Keratinocyte (primary cell): ENCODE results near the gene MED19. TPM values are rescaled to one million over a fixed set of nuclear protein-coding genes. Genes with fewer than 3 reads are reported as not detected.

Source experiments
- DNase-seq: peaks from one replicate; pipeline ENCODE4 v3.0.0-alpha.2; 2011; ENCODE audit warnings: low read depth, missing footprints, low spot score
- FAIRE-seq: peaks from 2 replicates; lab custom pipeline; 2011; peaks lifted over from hg19 to GRCh38; lab: Jason Lieb, UNC
- H2AFZ ChIP-seq: 2 replicates; pipeline ENCODE4 v1.6.0; 2012; ENCODE audit warnings: low read length, control low read depth, inconsistent platforms; ENCODE audit not compliant: control insufficient read depth
- H3K27ac ChIP-seq: 2 replicates; pipeline ENCODE4 v1.5.1; 2011; ENCODE audit warnings: low read length; ENCODE audit not compliant: control insufficient read depth, insufficient read depth
- H3K27me3 ChIP-seq: 3 replicates; pipeline ENCODE4 v1.6.0; 2011; ENCODE audit warnings: low read length; ENCODE audit not compliant: control insufficient read depth, insufficient read depth; ENCODE audit errors: extremely low read depth
- H3K36me3 ChIP-seq, 2 experiments: 2 replicates in 1 of 2; 3 replicates in 1 of 2; pipeline ENCODE4 v1.5.1; 2011; ENCODE audit warnings: low read length in 2 of 2, mild to moderate bottlenecking in 1 of 2; ENCODE audit not compliant: control insufficient read depth in 2 of 2, insufficient read depth in 2 of 2; ENCODE audit errors: extremely low read depth in 1 of 2
- H3K4me1 ChIP-seq: 3 replicates; pipeline ENCODE4 v1.5.1; 2011; ENCODE audit warnings: low read length; ENCODE audit not compliant: control insufficient read depth, insufficient read depth; ENCODE audit errors: extremely low read depth
- H3K4me2 ChIP-seq: 3 replicates; pipeline ENCODE4 v1.6.0; 2011; ENCODE audit warnings: low read depth, low read length; ENCODE audit not compliant: control insufficient read depth, insufficient read depth; ENCODE audit errors: extremely low read depth
- H3K4me3 ChIP-seq, 3 experiments: fragments of 200-600 bp in 1 of 3; sonication (generic) in 1 of 3; 2 replicates in 2 of 3; 3 replicates in 1 of 3; pipeline ENCODE4 v1.5.1; 2011 to 2016; ENCODE audit warnings: low read length in 3 of 3, mild to moderate bottlenecking in 3 of 3, control low read depth in 2 of 3, inconsistent platforms in 1 of 3, low read depth in 1 of 3, mixed read lengths in 1 of 3, mixed run types in 1 of 3, moderate library complexity in 1 of 3; ENCODE audit not compliant: control insufficient read depth in 2 of 3, insufficient read depth in 2 of 3; ENCODE audit errors: extremely low read depth in 1 of 3
- H3K79me2 ChIP-seq: 2 replicates; pipeline ENCODE4 v1.6.0; 2012; ENCODE audit warnings: low read length; ENCODE audit not compliant: control insufficient read depth, insufficient read depth
- H3K9ac ChIP-seq: 3 replicates; pipeline ENCODE4 v1.6.0; 2011; ENCODE audit warnings: low read length; ENCODE audit not compliant: control insufficient read depth, insufficient read depth; ENCODE audit errors: extremely low read depth
- H3K9me1 ChIP-seq: 3 replicates; pipeline ENCODE4 v1.6.0; 2011; ENCODE audit warnings: low read length; ENCODE audit not compliant: control insufficient read depth, insufficient read depth; ENCODE audit errors: extremely low read depth
- H3K9me3 ChIP-seq: 2 replicates; pipeline ENCODE4 v1.5.1; 2012; ENCODE audit warnings: low read depth, low read length; ENCODE audit not compliant: control insufficient read depth
- H4K20me1 ChIP-seq: 3 replicates; pipeline ENCODE4 v1.6.0; 2011; ENCODE audit warnings: low read length; ENCODE audit not compliant: control insufficient read depth, insufficient read depth; ENCODE audit errors: extremely low read depth
- EZH2 ChIP-seq: IDR thresholded peaks from one replicate; pipeline ENCODE4 v1.6.1; 2012; ENCODE audit warnings: inconsistent platforms, mild to moderate bottlenecking, low read length, moderate library complexity
- dilution Hi-C: fragments of 300-500 bp; cut with MboI; formaldehyde crosslinking; loops from one replicate; pipeline ENCODE4 v1.7.0; 2020; ENCODE audit warnings: low sequenced_read_pairs; ENCODE audit not compliant: extremely low pct_ligation_motif_present
- polyA plus RNA-seq, 5 experiments: library from polyadenylated mRNA; depleted of rRNA in 3 of 5; stranded (reverse) in 3 of 5; stranded (forward) in 1 of 5; unstranded in 1 of 5; fragments of >200 nt; gene quantifications; 1 replicate in 1 of 5; 2 replicates in 3 of 5; 3 replicates in 1 of 5; pipeline versions ENCODE4 v1.2.1 to v1.2.3, GENCODE V29; 2011 to 2012; ENCODE audit warnings: missing spikeins in 2 of 5, low read depth in 1 of 5, low replicate concordance in 1 of 5
- TF ChIP-seq, protein P1 (sequence below), 3 experiments: IDR thresholded peaks in 1 of 3; conservative IDR thresholded peaks in 1 of 3; optimal IDR thresholded peaks in 1 of 3; 2 replicates in 2 of 3; 3 replicates in 1 of 3; pipeline versions ENCODE3 to v1.5.1; 2011; ENCODE audit warnings: low read length in 3 of 3, mild to moderate bottlenecking in 3 of 3, moderate library complexity in 2 of 3, control low read depth in 1 of 3, inconsistent platforms in 1 of 3; ENCODE audit not compliant: insufficient read depth in 2 of 3; ENCODE audit errors: extremely low read depth in 1 of 3

The MED19 gene
- polyA plus RNA-seq, 1 donor (not counting 4 experiments of a cell fraction or from before 2014, with no cell fraction given) = 19.3 TPM

DNA sequence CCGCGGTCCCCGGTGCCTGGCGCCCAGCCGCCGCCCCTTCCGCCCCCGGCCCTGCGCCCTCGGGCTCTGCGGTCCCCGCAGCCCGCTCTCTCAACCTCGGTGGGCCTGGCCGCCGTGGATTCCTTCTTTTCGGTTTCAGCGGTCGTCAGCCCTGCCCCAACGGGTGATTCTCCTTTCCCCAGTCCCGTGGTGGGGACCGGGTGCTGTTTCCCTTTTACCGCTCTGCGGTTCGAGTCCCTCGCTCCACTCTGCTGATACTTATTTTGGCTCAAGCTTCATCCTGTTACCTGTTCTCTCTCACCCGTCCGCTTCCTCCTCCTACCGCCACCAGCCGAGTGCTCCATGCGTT lies 43.6 kb downstream of the MED19 start:
- peaks cover 51% of the 10 kb centered on the region for H3K79me2 ChIP-seq
- no peaks in the 10 kb centered on the region for H3K9me1 ChIP-seq
- H4K20me1 ChIP-seq = no peaks in the 10 kb centered on the region
- H3K9me3 ChIP-seq = no peaks in the 10 kb centered on the region
- peak overlapping the region; percentile 99 for H3K27ac ChIP-seq
- peak overlapping the region; percentile 96 to 98 (median 98) for H3K4me3 ChIP-seq
- H2AFZ ChIP-seq = peak overlapping the region; percentile 84
- H3K27me3 ChIP-seq = no peaks in the 10 kb centered on the region
- H3K4me1 ChIP-seq = peaks cover 19% of the 10 kb centered on the region
- FAIRE-seq (no peak), DNase-seq (no peak)
- peaks cover 7 to 14% of the 10 kb centered on the region in 2 experiments for H3K36me3 ChIP-seq
- H3K4me2 ChIP-seq = peak overlapping the region; percentile 86
- dilution Hi-C loops = no loop called here
- TF ChIP-seq, protein P1, sequence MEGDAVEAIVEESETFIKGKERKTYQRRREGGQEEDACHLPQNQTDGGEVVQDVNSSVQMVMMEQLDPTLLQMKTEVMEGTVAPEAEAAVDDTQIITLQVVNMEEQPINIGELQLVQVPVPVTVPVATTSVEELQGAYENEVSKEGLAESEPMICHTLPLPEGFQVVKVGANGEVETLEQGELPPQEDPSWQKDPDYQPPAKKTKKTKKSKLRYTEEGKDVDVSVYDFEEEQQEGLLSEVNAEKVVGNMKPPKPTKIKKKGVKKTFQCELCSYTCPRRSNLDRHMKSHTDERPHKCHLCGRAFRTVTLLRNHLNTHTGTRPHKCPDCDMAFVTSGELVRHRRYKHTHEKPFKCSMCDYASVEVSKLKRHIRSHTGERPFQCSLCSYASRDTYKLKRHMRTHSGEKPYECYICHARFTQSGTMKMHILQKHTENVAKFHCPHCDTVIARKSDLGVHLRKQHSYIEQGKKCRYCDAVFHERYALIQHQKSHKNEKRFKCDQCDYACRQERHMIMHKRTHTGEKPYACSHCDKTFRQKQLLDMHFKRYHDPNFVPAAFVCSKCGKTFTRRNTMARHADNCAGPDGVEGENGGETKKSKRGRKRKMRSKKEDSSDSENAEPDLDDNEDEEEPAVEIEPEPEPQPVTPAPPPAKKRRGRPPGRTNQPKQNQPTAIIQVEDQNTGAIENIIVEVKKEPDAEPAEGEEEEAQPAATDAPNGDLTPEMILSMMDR (optimal IDR thresholded peaks at IDR 0.05 in 1 of 3, IDR thresholded peaks at IDR 0.05 in 1 of 3, conservative IDR thresholded peaks at IDR 0.05 in 1 of 3; ENCODE audit: extremely low read depth in 1 of 3, insufficient read depth in 2 of 3, low read length in 3 of 3) = no peak
- TF ChIP-seq EZH2 = no peak
- H3K9ac ChIP-seq = peak overlapping the region; percentile 98

DNA sequence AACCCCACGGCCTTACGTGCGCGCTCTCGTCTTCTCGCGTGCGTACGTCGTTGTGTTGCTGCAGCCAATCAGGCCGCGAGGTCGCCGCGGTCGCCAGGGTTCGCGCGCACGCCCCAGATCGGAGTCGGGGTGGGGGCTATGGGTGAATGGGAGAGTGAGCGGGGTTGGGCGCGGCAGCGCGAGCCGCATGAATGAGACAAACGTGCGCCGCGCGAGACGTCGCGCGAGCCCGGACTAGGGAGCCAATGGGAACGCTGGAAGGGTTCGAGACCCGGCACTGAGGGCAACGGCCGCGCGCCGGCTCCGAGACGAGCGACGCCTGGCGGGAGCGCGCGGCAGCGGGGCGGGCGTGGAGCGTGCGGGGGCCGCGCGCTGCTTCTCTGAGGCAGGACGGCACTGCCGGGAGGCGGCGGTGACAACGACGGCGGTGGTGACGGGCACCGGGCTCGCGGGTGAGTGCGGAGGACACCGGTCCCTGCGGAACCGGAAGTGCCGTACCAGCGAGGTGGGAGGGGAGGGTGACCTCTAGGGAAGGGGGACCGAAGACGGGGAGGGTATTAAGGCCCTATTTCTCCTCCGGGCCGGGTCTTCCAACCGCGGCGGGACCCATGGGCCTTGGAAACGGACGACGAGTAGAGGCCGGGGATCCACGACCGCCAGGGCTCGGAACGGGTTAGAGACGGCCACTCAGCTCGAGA lies 44.1 kb downstream of the MED19 start, which contains the start of gene ZDHHC5:
Gene ZDHHC5, plus strand, starts transcription at position 379 of the 698 bp plus-strand sequence. CDS start 4,977 bp downstream, outside the sequence.
- peaks cover 46% of the 10 kb centered on the region for H3K79me2 ChIP-seq
- no peaks in the 10 kb centered on the region for H4K20me1 ChIP-seq
- H3K4me1 ChIP-seq = peaks cover 19% of the 10 kb centered on the region
- FAIRE-seq (peak; percentile 46), DNase-seq (peak; percentile 94)
- peaks cover 3 to 9% of the 10 kb centered on the region in 2 experiments for H3K36me3 ChIP-seq
- TF ChIP-seq, protein P1 (optimal IDR thresholded peaks at IDR 0.05 in 1 of 3, IDR thresholded peaks at IDR 0.05 in 1 of 3, conservative IDR thresholded peaks at IDR 0.05 in 1 of 3; ENCODE audit: extremely low read depth in 1 of 3, insufficient read depth in 2 of 3, low read length in 3 of 3) = peak in 2 of 3 experiments; percentile 46 to 48
- no peak for TF ChIP-seq EZH2
- dilution Hi-C loops = no loop called here
- H3K9me3 ChIP-seq = no peaks in the 10 kb centered on the region
- no peaks in the 10 kb centered on the region for H3K9me1 ChIP-seq
- H2AFZ ChIP-seq = peak within 1 kb of the TSS; percentile 91
- peak within 1 kb of the TSS; percentile 96 to 98 (median 98) for H3K4me3 ChIP-seq
- peak within 1 kb of the TSS; percentile 99 for H3K4me2 ChIP-seq
- peak within 1 kb of the TSS; percentile 98 for H3K9ac ChIP-seq
- H3K27ac ChIP-seq = peak within 1 kb of the TSS; percentile 99
- no peaks in the 10 kb centered on the region for H3K27me3 ChIP-seq
